Camera-type eye (tissue), 1 donor: Measurements from ENCODE around the gene PORCN. TPM values are rescaled to one million over a fixed set of nuclear protein-coding genes. Genes with fewer than 3 reads are reported as not detected.

Experiments used
- total RNA-seq: library from RNA; depleted of rRNA; stranded (reverse); fragments of >200 nt; gene quantifications from one replicate; pipeline ENCODE4 v1.2.3, GENCODE V29; 2014

Gene PORCN
- 13.7 TPM for total RNA-seq

GRCh38 chrX:48508400-48509244, at the start of gene PORCN:
Gene PORCN, plus strand, starts transcription at chrX:48508992. Its CDS starts 829 bp downstream, at chrX:48509821.

DNA sequence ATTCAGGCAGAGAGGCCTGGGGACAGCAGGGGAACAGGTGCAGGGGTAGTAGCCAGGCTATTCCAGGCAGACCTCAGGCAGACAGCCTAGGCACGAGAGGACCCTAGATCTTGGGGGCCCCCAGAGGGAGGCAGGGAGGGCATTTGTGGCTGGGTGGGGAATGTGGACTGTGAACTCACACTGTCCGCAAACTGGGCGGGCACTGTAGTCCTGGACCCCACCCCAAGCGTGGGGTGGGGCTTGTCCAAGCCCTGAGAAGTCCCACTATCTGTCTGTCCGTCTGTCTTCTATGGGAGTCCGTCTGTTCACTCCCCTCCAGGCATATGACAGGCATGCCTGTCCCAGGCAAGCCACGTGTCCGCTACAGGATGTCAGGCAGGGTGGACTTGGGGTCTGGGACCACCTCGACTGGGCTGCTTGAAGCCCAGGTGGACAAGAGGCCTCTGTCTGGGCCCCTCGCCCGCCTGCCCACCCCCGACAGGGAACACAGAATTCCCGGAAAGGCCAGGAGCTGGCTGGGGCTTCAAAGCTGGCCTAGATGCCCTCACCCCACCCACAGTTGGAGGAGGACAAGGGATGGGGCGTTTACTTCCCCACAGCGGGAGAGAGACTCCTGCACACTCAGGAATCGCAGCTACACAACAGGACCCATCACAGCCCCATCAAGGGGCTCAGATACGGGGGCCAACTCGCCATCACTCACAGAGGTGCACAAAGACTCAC, 38.5 kb upstream of the PORCN start, which contains the start of gene SLC38A5:
TSS of gene SLC38A5 (minus strand) at position 151 of the 723 bp plus-strand sequence. CDS start 2,336 bp downstream, outside the sequence.

GRCh38 chrX:48475774-48476577, 32.8 kb upstream of the PORCN start, which contains the start of gene FTSJ1:
Gene FTSJ1, plus strand, starts transcription at chrX:48476199. Its CDS starts 1,849 bp downstream, at chrX:48478048.

GRCh38 chrX:48521353-48522243, 12.8 kb downstream of the PORCN start, which contains the start of gene EBP:
Gene EBP, plus strand, starts transcription at chrX:48521808. Its CDS starts 1,964 bp downstream, at chrX:48523772.

DNA sequence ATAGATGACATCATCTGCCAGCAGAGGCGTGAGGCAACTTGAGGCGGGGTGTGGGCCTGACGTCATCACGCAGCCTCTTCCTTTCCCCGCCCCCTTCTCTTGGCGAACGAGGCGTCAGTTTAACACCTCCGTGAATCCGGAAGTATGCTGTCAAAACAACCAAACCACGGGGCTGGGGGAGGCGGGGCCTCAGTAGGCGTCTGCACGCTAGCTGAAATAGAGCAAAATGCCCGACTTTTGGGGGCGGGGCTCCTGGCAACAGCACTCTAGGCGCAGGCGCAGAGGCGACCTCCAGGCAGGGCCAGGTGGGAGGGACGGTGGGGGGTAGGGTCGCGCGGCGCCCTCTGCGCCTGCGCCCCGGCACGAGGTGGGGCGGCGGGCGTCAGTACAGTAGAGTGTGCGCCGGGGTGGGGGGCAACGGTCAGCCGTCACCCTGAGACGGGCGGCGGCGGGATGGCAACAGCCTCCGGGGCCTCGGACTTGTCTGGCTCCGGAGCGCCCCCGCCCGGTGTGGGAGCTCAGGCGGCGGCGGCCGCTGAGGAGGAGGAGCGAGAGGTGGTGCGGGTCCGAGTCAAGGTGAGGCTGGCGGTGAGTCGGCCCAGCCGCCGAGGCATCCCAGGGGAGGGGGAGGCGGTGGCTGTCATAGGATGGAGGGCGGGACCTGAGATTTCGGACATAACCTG, 30.7 kb downstream of the PORCN start, which contains the start of gene TBC1D25:
TSS of gene TBC1D25 (plus strand) at position 370 of the 683 bp plus-strand sequence. CDS start at position 454, 84 bp downstream.

Other genes starting within 250 kb of the PORCN start
- gene SSX3, start 152.3 kb upstream of the PORCN start, total RNA-seq: not detected
- gene SSX4, start 125.5 kb upstream of the PORCN start, total RNA-seq: not detected
- gene SSX4B, start 97.0 kb upstream of the PORCN start, total RNA-seq: not detected
- gene SLC38A5, start 38.7 kb upstream of the PORCN start, total RNA-seq: 103 TPM
- 59.1 TPM for gene FTSJ1, start 32.8 kb upstream of the PORCN start, total RNA-seq
- gene EBP, start 12.8 kb downstream of the PORCN start, total RNA-seq: 21.9 TPM
- gene TBC1D25, start 30.7 kb downstream of the PORCN start, total RNA-seq: 10.0 TPM
- gene RBM3, start 65.5 kb downstream of the PORCN start, total RNA-seq: 124 TPM
- gene WDR13, start 88.5 kb downstream of the PORCN start, total RNA-seq: 83.1 TPM
- gene WAS, start 174.8 kb downstream of the PORCN start, total RNA-seq: 3.5 TPM
- gene SUV39H1, start 187.7 kb downstream of the PORCN start, total RNA-seq: 4.3 TPM